ENCODE results near the gene APMAP. TPM values are rescaled to one million over a fixed set of nuclear protein-coding genes. Genes with fewer than 3 reads are reported as not detected.

APMAP gene
- total RNA-seq, 2 experiments from 2014 or later = 46.9 to 50.9 TPM

GRCh38 chr20:24979036-24979960 is 13.3 kb downstream of the APMAP start:
- H3K4me1 Mint-ChIP-seq (ENCODE audit: low read depth) = peaks cover 5% of the 10 kb centered on the region
- CTCF ChIA-PET = no interaction called here
- no peaks in the 10 kb centered on the region for H3K27me3 Mint-ChIP-seq (ENCODE audit: low read depth)
- peaks cover 14% of the 10 kb centered on the region for H3K9me3 Mint-ChIP-seq
- DNase-seq = no peak
- no peak overlapping the region for H3K27ac Mint-ChIP-seq
- no peak overlapping the region for H3K4me3 Mint-ChIP-seq
- peaks cover 80% of the 10 kb centered on the region for H3K36me3 Mint-ChIP-seq (ENCODE audit: low read depth)
- intact Hi-C loops (cut with micrococcal nuclease) = no loop called here

DNA sequence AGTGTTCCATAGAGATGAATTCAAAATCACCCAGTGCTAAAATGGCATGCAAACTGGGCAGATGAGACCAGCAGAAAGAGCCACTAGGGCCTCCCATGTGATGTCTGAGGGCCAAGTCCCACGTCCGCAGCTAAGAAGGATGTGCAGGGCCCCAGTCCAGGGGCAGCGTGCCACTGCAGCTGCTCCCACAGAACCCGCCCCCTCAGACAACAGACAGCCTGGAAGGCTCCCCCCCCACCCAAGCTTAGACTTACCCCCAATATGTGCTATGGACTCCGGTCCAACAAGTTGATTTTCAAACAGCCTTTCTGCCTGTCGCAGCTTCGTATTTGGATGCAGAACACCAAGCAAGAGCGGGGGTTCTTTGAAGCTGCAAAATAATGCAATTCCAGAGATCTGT is 14.0 kb downstream of the APMAP start:
- peaks cover 5% of the 10 kb centered on the region for H3K4me1 Mint-ChIP-seq (ENCODE audit: low read depth)

DNA sequence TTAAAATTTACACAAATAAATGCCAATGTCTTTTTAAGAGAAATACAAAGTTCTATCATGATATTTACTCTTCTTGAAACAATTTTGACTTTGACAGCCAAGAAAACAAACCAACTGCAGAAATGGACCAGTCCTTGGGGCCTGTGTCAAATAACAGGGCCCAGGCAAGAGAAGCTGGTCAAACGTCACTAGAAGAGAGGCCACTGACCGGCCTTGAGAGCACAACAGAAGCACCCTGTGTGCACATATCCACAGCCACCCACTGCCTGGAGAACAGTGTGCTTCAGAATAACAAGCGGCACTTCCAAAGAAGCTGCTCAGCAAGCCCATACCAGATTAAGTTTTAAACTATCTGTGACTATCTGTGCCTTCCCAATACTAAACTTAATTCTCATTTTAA is 14.8 kb downstream of the APMAP start:
- H3K36me3 Mint-ChIP-seq (ENCODE audit: low read depth) = peaks cover 77% of the 10 kb centered on the region
- peaks cover 14% of the 10 kb centered on the region for H3K9me3 Mint-ChIP-seq
- no peak overlapping the region for H3K27ac Mint-ChIP-seq
- no peak for DNase-seq
- peaks cover 5% of the 10 kb centered on the region for H3K4me1 Mint-ChIP-seq (ENCODE audit: low read depth)
- no peak overlapping the region for H3K4me3 Mint-ChIP-seq
- intact Hi-C loops (cut with micrococcal nuclease) = no loop called here
- CTCF ChIA-PET = interaction anchor here (1.6 kb wide), 1 partner anchor 8 kb away, joined by 4 read pairs; no protein-coding TSS in a partner anchor
- no peaks in the 10 kb centered on the region for H3K27me3 Mint-ChIP-seq (ENCODE audit: low read depth)

More for the DNA sequence above, 14.0 kb downstream of the APMAP start:
- Mint-ChIP-seq H3K9me3 (peaks cover 14% of the 10 kb centered on the region), H3K27ac (no peak overlapping the region), H3K36me3 (ENCODE audit: low read depth) (peaks cover 77% of the 10 kb centered on the region), H3K4me3 (no peak overlapping the region), H3K27me3 (ENCODE audit: low read depth) (no peaks in the 10 kb centered on the region)
- CTCF ChIA-PET = interaction anchor here (1.6 kb wide), 1 partner anchor 7 kb away, joined by 4 read pairs; no protein-coding TSS in a partner anchor
- intact Hi-C loops (cut with micrococcal nuclease) = no loop called here
- DNase-seq = no peak

GRCh38 chr20:24977336-24977735 is 15.2 kb downstream of the APMAP start:
- CTCF ChIA-PET = interaction anchor here (1.6 kb wide), 1 partner anchor 9 kb away, joined by 4 read pairs; no protein-coding TSS in a partner anchor
- Mint-ChIP-seq H3K27ac (no peak overlapping the region), H3K9me3 (peaks cover 14% of the 10 kb centered on the region), H3K4me1 (ENCODE audit: low read depth) (peaks cover 4% of the 10 kb centered on the region), H3K27me3 (ENCODE audit: low read depth) (no peaks in the 10 kb centered on the region), H3K4me3 (no peak overlapping the region), H3K36me3 (ENCODE audit: low read depth) (peaks cover 77% of the 10 kb centered on the region)
- no peak for DNase-seq
- intact Hi-C loops (cut with micrococcal nuclease) = no loop called here

- intact Hi-C loops (cut with micrococcal nuclease) = no loop called here
- no peaks in the 10 kb centered on the region for H3K27me3 Mint-ChIP-seq (ENCODE audit: low read depth)
- no peak overlapping the region for H3K27ac Mint-ChIP-seq
- H3K4me3 Mint-ChIP-seq = no peak overlapping the region
- peaks cover 3% of the 10 kb centered on the region for H3K4me1 Mint-ChIP-seq (ENCODE audit: low read depth)
- peaks cover 14% of the 10 kb centered on the region for H3K9me3 Mint-ChIP-seq
- DNase-seq = no peak
- CTCF ChIA-PET = no interaction called here
- peaks cover 45% of the 10 kb centered on the region for H3K36me3 Mint-ChIP-seq (ENCODE audit: low read depth)
These were observed 20.2 kb downstream of the APMAP start for GRCh38 chr20:24972341-24972740.

GRCh38 chr20:24971376-24972101 is 21.0 kb downstream of the APMAP start:
- Mint-ChIP-seq H3K4me3 (no peak overlapping the region), H3K4me1 (ENCODE audit: low read depth) (peaks cover 3% of the 10 kb centered on the region), H3K9me3 (peaks cover 10% of the 10 kb centered on the region), H3K27ac (no peak overlapping the region), H3K36me3 (ENCODE audit: low read depth) (peaks cover 38% of the 10 kb centered on the region), H3K27me3 (ENCODE audit: low read depth) (no peaks in the 10 kb centered on the region)
- intact Hi-C loops (cut with micrococcal nuclease) = no loop called here
- no peak for DNase-seq
- CTCF ChIA-PET = no interaction called here

DNA sequence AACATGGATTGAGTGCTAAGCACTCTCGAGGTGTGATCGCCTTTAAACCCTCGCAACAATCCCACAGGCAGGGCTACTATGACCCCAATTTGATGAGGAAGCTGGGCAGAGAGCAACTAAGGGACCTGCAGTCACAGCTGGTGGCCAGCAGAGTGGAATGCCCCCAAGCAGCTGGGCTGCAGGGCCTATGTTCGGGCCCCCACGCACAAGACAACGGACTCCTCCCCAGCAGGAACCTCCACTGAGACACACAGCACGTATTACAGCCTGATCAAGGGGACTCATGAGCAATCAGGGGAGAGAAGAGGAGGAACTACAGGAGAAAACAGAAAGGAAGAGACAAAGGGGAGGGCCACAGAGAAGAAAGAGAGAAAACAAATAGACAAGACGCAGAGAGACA is 21.8 kb downstream of the APMAP start:
- no peaks in the 10 kb centered on the region for H3K27me3 Mint-ChIP-seq (ENCODE audit: low read depth)
- no peak overlapping the region for H3K4me3 Mint-ChIP-seq
- CTCF ChIA-PET = no interaction called here
- H3K9me3 Mint-ChIP-seq = peaks cover 4% of the 10 kb centered on the region
- DNase-seq = no peak
- H3K36me3 Mint-ChIP-seq (ENCODE audit: low read depth) = peaks cover 33% of the 10 kb centered on the region
- H3K4me1 Mint-ChIP-seq (ENCODE audit: low read depth) = peaks cover 4% of the 10 kb centered on the region
- no peak overlapping the region for H3K27ac Mint-ChIP-seq
- intact Hi-C loops (cut with micrococcal nuclease) = no loop called here

DNA sequence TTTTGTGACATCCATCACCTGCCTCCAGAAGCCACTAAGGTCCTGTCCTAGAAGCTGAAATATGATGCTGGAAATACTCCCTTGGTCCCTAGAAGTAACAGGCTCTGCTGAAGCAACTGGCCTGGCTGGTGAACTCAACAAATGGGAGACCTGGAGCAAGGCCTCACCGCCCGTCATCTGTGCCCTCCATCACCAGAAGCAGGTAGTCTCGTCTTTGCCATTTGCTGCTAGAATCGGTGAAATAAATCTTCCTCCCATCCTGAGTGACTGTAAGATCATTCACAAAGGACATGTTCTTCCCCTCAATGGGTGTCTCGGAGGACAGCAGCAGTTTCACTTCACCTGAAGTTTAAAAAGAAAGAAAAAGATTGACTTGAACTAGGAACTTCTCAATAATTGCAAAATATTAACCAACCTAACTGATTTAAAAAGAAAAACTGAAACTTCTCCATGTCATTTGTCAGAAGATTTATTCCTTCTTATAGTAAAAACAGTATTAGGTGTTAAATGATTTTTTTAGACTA is 22.5 kb downstream of the APMAP start:
- Mint-ChIP-seq H3K27ac (no peak overlapping the region), H3K36me3 (ENCODE audit: low read depth) (peaks cover 33% of the 10 kb centered on the region), H3K4me3 (no peak overlapping the region), H3K27me3 (ENCODE audit: low read depth) (no peaks in the 10 kb centered on the region), H3K4me1 (ENCODE audit: low read depth) (peaks cover 3% of the 10 kb centered on the region), H3K9me3 (no peaks in the 10 kb centered on the region)
- CTCF ChIA-PET = no interaction called here
- no peak for DNase-seq
- intact Hi-C loops (cut with micrococcal nuclease) = no loop called here

- intact Hi-C loops (cut with micrococcal nuclease) = no loop called here
- Mint-ChIP-seq H3K4me3 (no peak overlapping the region), H3K27ac (no peak overlapping the region), H3K27me3 (ENCODE audit: low read depth) (no peaks in the 10 kb centered on the region), H3K4me1 (ENCODE audit: low read depth) (peaks cover 10% of the 10 kb centered on the region), H3K36me3 (ENCODE audit: low read depth) (peaks cover 37% of the 10 kb centered on the region), H3K9me3 (no peaks in the 10 kb centered on the region)
- no peak for DNase-seq
- CTCF ChIA-PET = no interaction called here
These were observed 23.1 kb downstream of the APMAP start for GRCh38 chr20:24969186-24970029.

DNA sequence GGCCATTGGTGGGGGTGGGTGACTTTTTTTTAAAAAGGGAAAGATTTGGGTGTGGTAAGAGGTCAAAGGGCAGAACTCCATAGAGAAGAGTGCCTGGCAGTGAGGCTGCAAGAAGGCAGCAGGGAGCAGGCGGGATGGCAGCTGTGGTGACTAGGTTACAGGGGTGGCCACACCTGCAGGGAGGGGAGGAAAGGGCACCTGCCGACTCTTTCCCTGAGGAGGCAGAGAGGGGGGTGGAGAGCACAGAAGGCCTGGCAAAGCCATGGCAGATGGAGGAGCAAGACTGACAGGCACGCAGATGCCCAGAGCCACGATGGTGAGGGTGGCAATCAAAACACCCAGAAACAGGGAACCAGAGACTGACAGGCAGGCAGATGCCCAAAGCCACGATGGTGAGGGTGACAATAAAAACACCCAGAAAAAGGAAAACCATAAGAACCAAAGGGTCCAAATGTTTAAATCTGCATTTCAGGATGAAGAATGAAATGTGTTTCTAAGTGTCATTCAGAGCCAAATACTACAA is 24.2 kb downstream of the APMAP start:
- no peak for DNase-seq
- CTCF ChIA-PET = no interaction called here
- no peak overlapping the region for H3K27ac Mint-ChIP-seq
- peaks cover 14% of the 10 kb centered on the region for H3K4me1 Mint-ChIP-seq (ENCODE audit: low read depth)
- no peaks in the 10 kb centered on the region for H3K9me3 Mint-ChIP-seq
- H3K4me3 Mint-ChIP-seq = no peak overlapping the region
- intact Hi-C loops (cut with micrococcal nuclease) = no loop called here
- H3K36me3 Mint-ChIP-seq (ENCODE audit: low read depth) = peaks cover 37% of the 10 kb centered on the region
- no peaks in the 10 kb centered on the region for H3K27me3 Mint-ChIP-seq (ENCODE audit: low read depth)

- H3K27ac Mint-ChIP-seq = no peak overlapping the region
- H3K9me3 Mint-ChIP-seq = no peaks in the 10 kb centered on the region
- intact Hi-C loops (cut with micrococcal nuclease) = no loop called here
- DNase-seq = no peak
- H3K4me3 Mint-ChIP-seq = no peak overlapping the region
- CTCF ChIA-PET = interaction anchor here (0.7 kb wide), 1 partner anchor 16 kb away, joined by 4 read pairs; no protein-coding TSS in a partner anchor
- peaks cover 41% of the 10 kb centered on the region for H3K36me3 Mint-ChIP-seq (ENCODE audit: low read depth)
- no peaks in the 10 kb centered on the region for H3K27me3 Mint-ChIP-seq (ENCODE audit: low read depth)
- H3K4me1 Mint-ChIP-seq (ENCODE audit: low read depth) = peaks cover 14% of the 10 kb centered on the region
These were observed 26.1 kb downstream of the APMAP start for GRCh38 chr20:24966317-24967012.
